HepG2 (cell line): Measurements from ENCODE around the gene JSRP1. TPM values are rescaled to one million over a fixed set of nuclear protein-coding genes. Genes with fewer than 3 reads are reported as not detected.

ENCODE experiments used
- AHDC1 ChIP-seq: sonication (generic); formaldehyde crosslinking; IDR thresholded peaks from 2 replicates; pipeline ENCODE4 v1.5.1; 2020; ENCODE audit warnings: mild to moderate bottlenecking, missing genetic modification reagents, borderline replicate concordance
- IKZF1 ChIP-seq: fragments of 450-650 bp; IDR thresholded peaks from 2 replicates; pipeline ENCODE4 v1.7.1; 2016
- JDP2 ChIP-seq: sonication (generic); formaldehyde crosslinking; IDR thresholded peaks from 2 replicates; pipeline ENCODE4 v1.8.1; 2022; ENCODE audit warnings: missing genetic modification reagents, borderline replicate concordance
- MYC ChIP-seq: sonication (generic); formaldehyde crosslinking; IDR thresholded peaks from 2 replicates; pipeline ENCODE4 v1.9.0; 2021; ENCODE audit warnings: missing genetic modification reagents, borderline replicate concordance
- ZBTB7A ChIP-seq: sonication (generic); formaldehyde crosslinking; IDR thresholded peaks from 2 replicates; pipeline ENCODE4 v1.8.0; 2022; ENCODE audit warnings: mild to moderate bottlenecking, missing genetic modification reagents
- ZNF44 ChIP-seq: sonication (generic); formaldehyde crosslinking; IDR thresholded peaks from 2 replicates; pipeline ENCODE4 v1.5.1; 2020; ENCODE audit warnings: mild to moderate bottlenecking, missing genetic modification reagents
- ZNF629 ChIP-seq: sonication (generic); formaldehyde crosslinking; conservative IDR thresholded peaks from 2 replicates; pipeline ENCODE4 v1.5.0; 2020; ENCODE audit warnings: missing genetic modification reagents
- ZNF773 ChIP-seq: sonication (generic); formaldehyde crosslinking; IDR thresholded peaks from 2 replicates; pipeline ENCODE4 v1.4.0; 2020; ENCODE audit warnings: missing genetic modification reagents, borderline replicate concordance
- ZNF792 ChIP-seq: IDR thresholded peaks from 2 replicates; pipeline ENCODE4 v1.6.1; 2016
- polyA plus RNA-seq, 8 experiments: library from polyadenylated mRNA; depleted of rRNA in 3 of 8; stranded (reverse) in 7 of 8; unstranded in 1 of 8; fragments of >200 nt; fragmentation: Illumina TruSeq in 4 of 8; extraction: Trizol in 4 of 8; gene quantifications; 2 replicates each; pipeline versions ENCODE4 v1.2.1 to v1.2.3, GENCODE V29; 2011 to 2016; ENCODE audit warnings: low read depth in 4 of 8, missing spikeins in 1 of 8, mixed read lengths in 1 of 8; ENCODE audit not compliant: insufficient read depth in 1 of 8
- total RNA-seq, 5 experiments: library from RNA; depleted of rRNA; stranded (reverse); fragments of >200 nt; fragmentation: Illumina TruSeq; extraction: Trizol; gene quantifications; 2 replicates each; pipeline ENCODE4 v1.2.3, GENCODE V29; 2016; ENCODE audit warnings: low read depth in 1 of 5

The JSRP1 gene
- total and polyA plus RNA-seq, 2 of the 13 experiments (the other 11 are each of a cell fraction or from before 2014, with no cell fraction given) = 0.16 to 0.38 TPM

- TF ChIP-seq ZBTB7A (CRISPR knock-in tag) = no peak
- no peak for TF ChIP-seq ZNF629 (CRISPR knock-in tag)
- TF ChIP-seq AHDC1 (CRISPR knock-in tag) = peak; percentile 32; the same call in 1 of the 2 replicates
- TF ChIP-seq ZNF773 (CRISPR knock-in tag) = peak; percentile 73; the same call in 1 of the 2 replicates
- TF ChIP-seq IKZF1 = no peak
- no peak for TF ChIP-seq JDP2
- peak; percentile 72 for TF ChIP-seq ZNF792 (CRISPR knock-in tag)
- peak; percentile 78 for TF ChIP-seq MYC
- TF ChIP-seq ZNF44 (CRISPR knock-in tag) = no peak
- TF ChIP-seq, all 625 proteins: peak for 284
Measured at GRCh38 chr19:2269244-2270156, 13.3 kb upstream of the JSRP1 start (continued).
